Stimulated activated memory B cell treated with anti-CD40 and anti-IgM and Interleukin-4, amounts not matched to agents 10 μg/mL and 1 μg/mL and 100 μg/mL, for 72 hours (primary cell): ENCODE data around the gene EHD4.

Source experiments
- ATAC-seq: fragments of 150-1000 bp; cut with Tn5 transposase; 2 replicates; pipeline ENCODE4 v1.10.0; 2021
- H3K27ac Mint-ChIP-seq: one replicate; pipeline ENCODE4 v1.8.0; 2022; ENCODE audit warnings: mild to moderate bottlenecking, mixed read lengths
- H3K27me3 Mint-ChIP-seq: one replicate; pipeline ENCODE4 v1.8.0; 2022; ENCODE audit warnings: mixed read lengths
- H3K36me3 Mint-ChIP-seq: one replicate; pipeline ENCODE4 v1.8.0; 2022; ENCODE audit warnings: mixed read lengths
- H3K4me1 Mint-ChIP-seq: one replicate; pipeline ENCODE4 v1.8.0; 2022; ENCODE audit warnings: mixed read lengths
- H3K4me3 Mint-ChIP-seq: one replicate; pipeline ENCODE4 v1.8.0; 2022; ENCODE audit warnings: mild to moderate bottlenecking, moderate library complexity, mixed read lengths
- H3K9me3 Mint-ChIP-seq: one replicate; pipeline ENCODE4 v1.8.0; 2022; ENCODE audit warnings: mixed read lengths

Gene EHD4

GRCh38 chr15:41999290-42000285 is 27.2 kb upstream of the EHD4 start:
- Mint-ChIP-seq H3K4me3 (no peak overlapping the region), H3K36me3 (no peaks in the 10 kb centered on the region), H3K9me3 (no peaks in the 10 kb centered on the region), H3K27me3 (peaks cover 42% of the 10 kb centered on the region), H3K27ac (no peak overlapping the region), H3K4me1 (peaks cover 11% of the 10 kb centered on the region)
- no peak for ATAC-seq

DNA sequence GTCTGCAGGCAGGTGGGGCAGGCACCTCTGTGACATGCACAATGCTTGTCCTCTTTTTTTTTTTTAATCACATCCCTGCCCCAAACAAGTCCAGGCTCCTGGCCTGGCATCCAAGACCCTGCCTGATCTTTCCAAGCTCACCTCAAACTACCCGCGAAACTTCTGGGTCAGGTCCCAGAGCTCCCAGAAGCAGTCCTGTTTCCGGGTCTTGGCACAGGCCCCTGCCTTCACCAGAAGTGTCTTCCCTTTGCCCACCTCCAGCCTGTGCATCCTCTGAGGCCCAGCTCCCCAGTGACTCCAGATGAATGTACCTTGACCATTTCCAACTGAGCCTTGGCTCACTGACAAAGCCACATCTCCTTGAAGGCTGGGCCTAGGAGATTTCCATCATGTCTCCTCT is 25.5 kb upstream of the EHD4 start:
- Mint-ChIP-seq H3K36me3 (no peaks in the 10 kb centered on the region), H3K27me3 (peaks cover 42% of the 10 kb centered on the region), H3K9me3 (no peaks in the 10 kb centered on the region), H3K4me1 (peaks cover 11% of the 10 kb centered on the region), H3K4me3 (no peak overlapping the region), H3K27ac (no peak overlapping the region)
- no peak for ATAC-seq

DNA sequence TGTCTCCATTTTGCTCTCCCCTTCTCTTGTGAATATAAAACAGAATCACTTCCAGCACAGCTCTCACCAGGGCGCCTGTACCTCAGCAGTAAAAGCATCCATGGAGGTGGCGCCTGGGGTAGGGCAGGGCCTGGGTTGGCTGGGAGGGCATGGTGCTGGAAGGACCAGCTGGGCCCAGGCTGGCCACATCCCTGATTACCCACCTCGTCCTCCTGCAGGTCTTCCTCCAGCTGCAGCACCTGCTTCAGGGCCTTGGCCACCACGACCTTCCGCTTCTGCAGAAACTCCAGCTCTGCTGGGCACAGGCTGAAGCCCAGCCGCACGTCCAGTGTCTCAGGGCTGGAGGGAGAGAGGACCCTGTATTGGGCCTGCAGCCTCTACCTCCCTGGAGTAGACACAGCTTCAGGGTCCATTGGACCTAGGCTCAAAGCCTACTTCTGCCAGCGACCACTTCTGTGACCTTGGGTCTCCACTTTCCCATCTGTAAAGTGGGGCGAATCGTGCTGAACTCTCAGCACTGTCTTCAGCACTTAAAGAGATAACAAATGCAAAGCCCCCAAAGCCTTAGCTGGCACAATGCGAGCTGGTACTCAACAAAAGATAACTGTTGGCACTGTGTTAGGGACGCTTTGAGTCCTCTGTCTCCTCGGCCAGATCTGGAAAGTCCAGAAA is 24.7 kb upstream of the EHD4 start:
- H3K9me3 Mint-ChIP-seq: no peaks in the 10 kb centered on the region
- no peak overlapping the region for H3K27ac Mint-ChIP-seq
- no peak for ATAC-seq
- no peak overlapping the region for H3K4me3 Mint-ChIP-seq
- no peaks in the 10 kb centered on the region for H3K36me3 Mint-ChIP-seq
- H3K27me3 Mint-ChIP-seq: peaks cover 42% of the 10 kb centered on the region
- peaks cover 11% of the 10 kb centered on the region for H3K4me1 Mint-ChIP-seq

DNA sequence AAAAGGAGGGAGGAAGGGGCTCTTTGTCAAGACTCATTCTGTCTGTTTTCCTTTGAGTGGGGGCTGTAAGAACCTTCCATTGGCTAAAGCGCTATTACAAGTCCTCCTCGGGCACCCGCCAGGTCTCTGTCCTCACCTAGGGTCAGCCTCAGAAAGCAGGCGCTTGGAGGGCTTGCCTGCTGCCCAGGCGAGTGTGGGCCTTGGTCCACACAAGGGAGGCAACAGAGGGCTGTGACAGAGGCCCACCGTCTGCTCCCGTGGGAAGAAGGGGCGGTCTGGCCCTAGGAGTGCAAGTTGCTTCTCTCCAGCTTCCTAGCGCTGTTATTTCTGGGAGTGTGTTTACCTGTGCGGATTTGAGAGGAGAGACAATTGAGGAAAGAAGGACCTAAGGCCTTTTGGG is 24.0 kb upstream of the EHD4 start:
- Mint-ChIP-seq H3K36me3 (no peaks in the 10 kb centered on the region), H3K9me3 (no peaks in the 10 kb centered on the region), H3K4me1 (peaks cover 11% of the 10 kb centered on the region), H3K4me3 (no peak overlapping the region), H3K27ac (no peak overlapping the region), H3K27me3 (peaks cover 42% of the 10 kb centered on the region)
- no peak for ATAC-seq

- Mint-ChIP-seq H3K9me3 (no peaks in the 10 kb centered on the region), H3K4me1 (peaks cover 11% of the 10 kb centered on the region), H3K27me3 (peaks cover 36% of the 10 kb centered on the region), H3K4me3 (no peak overlapping the region), H3K36me3 (no peaks in the 10 kb centered on the region), H3K27ac (no peak overlapping the region)
- ATAC-seq: no peak
Measured at GRCh38 chr15:41995476-41995855, 23.1 kb upstream of the EHD4 start.

- Mint-ChIP-seq H3K4me3 (no peak overlapping the region), H3K27ac (no peak overlapping the region)
Measured at GRCh38 chr15:41994772-41995475, 22.6 kb upstream of the EHD4 start.

DNA sequence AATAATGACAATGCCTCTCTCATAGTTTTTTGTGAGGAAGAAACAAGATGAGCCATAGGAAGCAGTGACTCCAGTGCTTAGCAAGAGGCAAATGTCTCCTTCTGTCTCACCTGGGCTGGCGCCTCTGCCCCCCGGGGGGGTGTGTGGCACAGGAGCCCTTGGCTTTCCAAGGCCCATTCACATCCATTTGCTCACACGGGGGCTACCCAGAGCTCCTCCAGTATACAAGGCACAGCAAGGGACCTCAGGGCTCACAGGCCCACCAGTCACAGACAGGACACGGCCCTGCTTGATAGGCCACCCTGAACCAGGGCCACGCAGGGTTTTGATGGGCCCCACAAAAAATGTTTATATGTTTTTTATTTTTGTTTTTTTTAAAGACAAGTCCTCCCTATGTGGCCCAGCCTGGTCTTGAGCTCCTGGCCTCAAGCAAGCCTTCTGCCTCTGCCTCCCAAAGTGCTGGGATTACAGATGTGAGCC is 21.9 kb upstream of the EHD4 start:
- peaks cover 3% of the 10 kb centered on the region for H3K4me1 Mint-ChIP-seq
- no peak overlapping the region for H3K4me3 Mint-ChIP-seq
- peaks cover 23% of the 10 kb centered on the region for H3K27me3 Mint-ChIP-seq
- H3K36me3 Mint-ChIP-seq: no peaks in the 10 kb centered on the region
- H3K27ac Mint-ChIP-seq: no peak overlapping the region
- ATAC-seq: no peak
- H3K9me3 Mint-ChIP-seq: no peaks in the 10 kb centered on the region

More at GRCh38 chr15:41994772-41995475, 22.6 kb upstream of the EHD4 start:
- Mint-ChIP-seq H3K36me3 (no peaks in the 10 kb centered on the region), H3K4me1 (peaks cover 10% of the 10 kb centered on the region), H3K27me3 (peaks cover 31% of the 10 kb centered on the region), H3K9me3 (no peaks in the 10 kb centered on the region)
- ATAC-seq: no peak

GRCh38 chr15:41993472-41994170 is 21.3 kb upstream of the EHD4 start:
- H3K27ac Mint-ChIP-seq: no peak overlapping the region
- ATAC-seq: no peak
- H3K9me3 Mint-ChIP-seq: no peaks in the 10 kb centered on the region
- H3K27me3 Mint-ChIP-seq: peaks cover 24% of the 10 kb centered on the region
- no peaks in the 10 kb centered on the region for H3K4me1 Mint-ChIP-seq
- no peak overlapping the region for H3K4me3 Mint-ChIP-seq
- H3K36me3 Mint-ChIP-seq: no peaks in the 10 kb centered on the region

GRCh38 chr15:41992803-41993190 is 20.4 kb upstream of the EHD4 start:
- Mint-ChIP-seq H3K4me1 (no peaks in the 10 kb centered on the region), H3K9me3 (no peaks in the 10 kb centered on the region), H3K27me3 (peaks cover 23% of the 10 kb centered on the region), H3K36me3 (no peaks in the 10 kb centered on the region), H3K27ac (no peak overlapping the region), H3K4me3 (no peak overlapping the region)
- ATAC-seq: no peak

- no peaks in the 10 kb centered on the region for H3K36me3 Mint-ChIP-seq
- H3K4me3 Mint-ChIP-seq: no peak overlapping the region
- H3K4me1 Mint-ChIP-seq: no peaks in the 10 kb centered on the region
- no peak for ATAC-seq
- H3K27ac Mint-ChIP-seq: no peak overlapping the region
- no peaks in the 10 kb centered on the region for H3K9me3 Mint-ChIP-seq
- peaks cover 20% of the 10 kb centered on the region for H3K27me3 Mint-ChIP-seq
Measured at GRCh38 chr15:41992151-41992802, 19.9 kb upstream of the EHD4 start.

- H3K27ac Mint-ChIP-seq: no peak overlapping the region
- H3K27me3 Mint-ChIP-seq: peaks cover 20% of the 10 kb centered on the region
- no peaks in the 10 kb centered on the region for H3K36me3 Mint-ChIP-seq
- no peaks in the 10 kb centered on the region for H3K4me1 Mint-ChIP-seq
- H3K4me3 Mint-ChIP-seq: no peak overlapping the region
- no peak for ATAC-seq
- H3K9me3 Mint-ChIP-seq: no peaks in the 10 kb centered on the region
Measured at GRCh38 chr15:41990691-41991090, 18.3 kb upstream of the EHD4 start.

DNA sequence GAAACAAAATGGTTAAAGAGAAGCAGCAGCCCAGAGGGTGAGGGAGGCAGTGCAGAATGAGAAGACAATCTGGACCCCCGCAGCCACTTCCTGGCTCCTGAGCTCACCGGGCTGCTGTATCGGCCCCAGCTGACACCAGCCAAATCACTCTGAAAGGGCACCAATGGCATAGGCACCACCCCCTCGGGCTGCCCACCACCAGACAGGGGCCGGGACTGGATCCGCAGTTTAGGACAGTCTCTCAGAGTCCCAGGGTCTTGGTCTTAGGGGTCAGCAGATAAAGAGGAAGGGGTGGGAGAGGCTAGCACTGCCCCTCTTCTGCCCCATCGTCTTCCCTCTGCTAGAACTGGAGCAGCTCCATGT is 17.9 kb upstream of the EHD4 start:
- H3K4me3 Mint-ChIP-seq: no peak overlapping the region
- H3K9me3 Mint-ChIP-seq: no peaks in the 10 kb centered on the region
- no peaks in the 10 kb centered on the region for H3K4me1 Mint-ChIP-seq
- H3K27ac Mint-ChIP-seq: no peak overlapping the region
- peaks cover 18% of the 10 kb centered on the region for H3K27me3 Mint-ChIP-seq
- no peaks in the 10 kb centered on the region for H3K36me3 Mint-ChIP-seq
- ATAC-seq: no peak

- Mint-ChIP-seq H3K36me3 (no peaks in the 10 kb centered on the region), H3K4me3 (no peak overlapping the region), H3K27ac (no peak overlapping the region), H3K4me1 (no peaks in the 10 kb centered on the region), H3K9me3 (no peaks in the 10 kb centered on the region), H3K27me3 (peaks cover 13% of the 10 kb centered on the region)
- ATAC-seq: peak; percentile 84
Measured at GRCh38 chr15:41989573-41990242, 17.4 kb upstream of the EHD4 start.
